ENCODE data around the gene KDELR1. TPM values are rescaled to one million over a fixed set of nuclear protein-coding genes. Genes with fewer than 3 reads are reported as not detected.

The KDELR1 gene
- total and polyA plus RNA-seq, 9 of the 15 experiments (the other 6 are each of a cell fraction or from before 2014, with no cell fraction given) = 6.1 to 165 (median 58.5) TPM

DNA sequence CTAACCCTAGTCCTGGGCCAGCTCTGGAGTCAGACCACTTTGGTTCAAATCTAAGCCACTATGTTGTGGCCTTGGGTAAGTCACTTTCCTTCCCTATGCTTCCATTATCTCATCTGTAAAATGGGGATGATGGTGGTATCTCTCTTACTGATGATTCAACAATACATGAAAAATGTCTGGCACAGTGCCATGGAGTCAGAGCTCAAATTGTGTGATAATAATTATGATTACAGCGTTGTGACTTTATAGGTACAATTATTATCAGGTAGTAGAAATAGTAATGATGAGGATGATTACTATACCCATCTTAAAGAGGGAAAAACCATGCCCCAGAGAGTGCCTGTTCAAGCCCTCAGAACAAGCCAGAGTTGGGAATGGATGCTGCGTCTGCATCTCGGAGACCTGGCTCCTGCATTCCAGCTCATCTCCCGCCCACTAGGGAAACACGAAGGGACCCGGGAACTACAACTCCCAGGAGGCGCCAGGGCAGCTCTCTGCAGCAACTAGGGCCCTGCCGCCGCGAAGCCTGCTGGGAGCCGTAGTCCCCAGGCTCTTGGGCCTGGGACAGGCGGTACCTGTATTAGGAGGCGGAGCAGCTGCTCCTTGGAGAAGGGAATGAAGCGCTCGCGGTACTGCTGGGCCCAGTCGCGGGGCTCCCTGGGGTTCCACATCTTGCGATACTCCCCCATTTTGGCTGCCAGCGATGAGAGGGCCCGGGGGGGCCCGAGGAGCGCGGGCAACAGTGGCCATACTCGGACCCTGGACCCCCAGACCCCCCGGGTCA lies 28.4 kb downstream of the KDELR1 start (continued):
- TF ChIP-seq RBM14 (IDR thresholded peaks at IDR 0.05; ENCODE audit: borderline replicate concordance, insufficient read depth, low read depth, low read length) (no peak), CBFB (CRISPR knock-in tag; IDR thresholded peaks at IDR 0.05) (peak; percentile 57; the same call in 1 of the 2 replicates), SLC30A9 (CRISPR knock-in tag; IDR thresholded peaks at IDR 0.05) (no peak), ZNF707 (CRISPR knock-in tag; conservative IDR thresholded peaks at IDR 0.05) (no peak), SAP30 (IDR thresholded peaks at IDR 0.05; ENCODE audit: borderline replicate concordance, insufficient read depth, low read depth, low read length, poor library complexity, severe bottlenecking) (no peak), HIVEP1 (CRISPR knock-in tag; IDR thresholded peaks at IDR 0.05) (0 out of 2 replicates have a peak, but pooled peaks have one; percentile 29), KLF1 (tag; IDR thresholded peaks at IDR 0.05) (no peak), GTF2F1 (IDR thresholded peaks at IDR 0.05; ENCODE audit: low read depth, low read length) (no peak), CHCHD3 (CRISPR knock-in tag; IDR thresholded peaks at IDR 0.05) (no peak), AFF4 (CRISPR knock-in tag; IDR thresholded peaks at IDR 0.05) (no peak), PRDM10 (IDR thresholded peaks at IDR 0.05; ENCODE audit: partially characterized antibody) (no peak), ZBTB8A (IDR thresholded peaks at IDR 0.05; ENCODE audit: partially characterized antibody) (no peak), THRAP3 (IDR thresholded peaks at IDR 0.05; ENCODE audit: borderline replicate concordance) (no peak), NKRF (IDR thresholded peaks at IDR 0.05; ENCODE audit: borderline replicate concordance) (no peak), JUND (IDR thresholded peaks at IDR 0.05; ENCODE audit: borderline replicate concordance, low read depth, low read length) (no peak; the same call in 1 of the 2 replicates), JUND (tag; IDR thresholded peaks at IDR 0.05; ENCODE audit: borderline replicate concordance, low read depth, low read length) (no peak; the same call in 2 of the 3 replicates), TRIM28 (IDR thresholded peaks at IDR 0.05) (no peak), POLR2G (IDR thresholded peaks at IDR 0.05; ENCODE audit: low read depth, low read length) (peak; percentile 82)

Data from K562 (cell line).